ENCODE measurements around the gene CHMP5.
A peak's percentile ranks its signal among the peaks of the same experiment; 100 is the strongest.
"Not testable (repeated sequence)": the region's sequence is repeated elsewhere in the genome, so short reads cannot be mapped to it uniquely, and the experiment has no call there.

CHMP5 gene

DNA sequence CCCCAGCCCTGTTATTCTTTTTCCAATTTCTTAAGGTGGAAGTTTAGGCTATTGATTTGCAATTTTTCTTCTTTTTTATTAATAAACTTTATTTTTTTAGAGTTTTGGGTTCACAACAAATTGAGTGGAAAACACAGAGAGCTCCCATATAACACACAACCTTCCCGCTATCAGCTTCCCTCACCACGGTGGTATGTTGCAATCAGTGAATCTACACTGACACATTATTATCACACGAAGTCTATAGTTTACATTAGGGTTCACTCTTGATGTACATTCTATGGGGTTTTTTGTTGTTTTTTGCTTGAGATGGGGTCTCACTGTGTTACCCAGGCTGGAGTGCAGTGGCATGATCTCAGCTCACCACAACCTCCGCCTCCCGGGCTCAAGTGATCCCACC, 20.7 kb downstream of the CHMP5 start:
- no peak for DNase-seq

DNA sequence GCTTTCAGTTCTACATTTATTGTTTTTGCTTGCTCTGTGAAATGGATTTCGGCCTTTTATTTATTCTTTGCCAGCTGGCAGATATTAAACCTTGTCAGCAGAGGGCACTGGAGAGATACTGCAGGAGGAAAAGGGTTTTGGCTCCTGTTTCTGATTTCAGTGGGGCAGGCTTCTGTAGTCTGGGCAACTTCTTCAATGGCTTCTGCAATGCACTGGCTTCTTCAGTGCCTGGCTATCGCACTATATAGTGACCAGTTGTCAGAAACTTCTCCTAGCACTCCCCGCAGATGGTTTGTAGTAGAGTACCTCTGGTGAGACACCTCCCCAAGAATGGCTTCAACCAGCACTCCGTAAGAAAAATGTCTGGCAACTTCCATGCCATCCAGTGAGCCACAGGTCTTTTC, 22.2 kb downstream of the CHMP5 start:
- DNase-seq: peak; percentile 28

DNA sequence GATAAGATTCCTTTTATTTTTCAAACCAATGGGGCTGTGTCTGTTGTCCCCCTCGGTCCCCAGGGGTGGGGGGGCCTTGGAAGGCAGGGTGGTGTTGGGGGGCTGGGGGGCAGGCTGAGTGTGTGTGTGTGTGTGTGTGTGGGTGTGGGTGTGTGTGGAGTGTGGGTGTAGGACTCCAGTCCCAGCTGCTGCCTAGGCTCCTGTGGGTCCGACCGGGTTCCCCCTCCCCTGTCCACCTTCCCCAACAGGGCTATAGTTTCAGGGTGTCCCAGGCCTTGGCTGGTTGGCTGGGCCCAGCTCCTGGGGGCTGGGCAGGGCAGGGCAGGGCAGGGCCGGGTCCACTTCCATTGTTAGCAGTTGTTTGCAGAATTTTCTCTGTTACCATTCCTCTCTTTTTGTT, 23.4 kb downstream of the CHMP5 start:
- DNase-seq: no peak

DNA sequence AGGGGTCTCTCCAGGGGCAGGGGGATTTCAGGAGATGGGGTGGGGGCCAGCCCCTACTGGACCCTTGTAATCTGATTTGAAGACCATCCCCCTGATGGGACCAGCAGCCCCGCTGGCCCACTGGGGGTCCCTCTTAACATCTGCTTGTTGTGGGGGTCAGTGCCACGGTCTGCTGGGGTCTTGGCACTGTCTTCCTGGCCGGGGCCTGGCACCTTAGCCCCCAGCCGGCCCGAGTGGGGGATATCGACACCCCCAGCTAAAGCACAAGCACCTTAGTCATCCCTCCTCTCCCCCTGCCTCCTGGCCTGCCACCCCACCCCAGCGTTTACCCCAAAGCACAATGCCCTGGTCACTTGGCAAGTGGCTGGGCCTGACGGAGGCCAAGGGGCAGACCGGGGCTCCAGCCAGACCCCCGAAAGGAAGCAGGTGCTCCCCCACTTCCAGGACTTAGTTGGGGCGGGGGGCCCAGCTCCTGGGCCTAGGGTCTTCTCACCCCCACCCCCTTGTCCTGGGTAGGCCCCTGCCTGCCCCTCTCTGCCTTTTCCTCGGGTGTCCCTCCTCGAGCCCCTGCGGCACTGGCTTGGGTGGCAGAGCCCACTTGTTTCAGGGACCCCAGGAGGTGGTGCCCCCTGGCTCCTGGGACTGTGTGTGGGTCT, 24.1 kb downstream of the CHMP5 start:
- DNase-seq: no peak

DNA sequence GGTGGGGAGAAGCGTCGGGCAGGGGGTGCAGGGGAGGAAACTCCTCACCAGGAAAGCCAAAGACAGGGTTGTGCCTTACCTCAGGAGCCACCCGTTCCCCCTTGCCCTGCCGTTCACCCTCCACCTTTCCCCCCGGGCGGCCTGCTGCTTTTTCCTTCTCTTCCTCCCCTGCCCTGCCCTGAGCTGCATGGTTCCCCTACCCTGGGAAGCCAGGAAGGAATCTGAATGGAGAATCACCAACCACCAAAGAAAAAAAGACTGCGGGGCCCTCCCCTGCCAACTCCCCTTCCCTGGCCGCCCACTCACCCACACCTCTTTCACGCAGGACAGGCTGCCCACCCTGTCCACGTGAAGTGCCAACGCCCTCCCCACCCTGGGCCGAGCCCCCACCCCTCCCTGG, 24.6 kb downstream of the CHMP5 start:
- DNase-seq: no peak

DNA sequence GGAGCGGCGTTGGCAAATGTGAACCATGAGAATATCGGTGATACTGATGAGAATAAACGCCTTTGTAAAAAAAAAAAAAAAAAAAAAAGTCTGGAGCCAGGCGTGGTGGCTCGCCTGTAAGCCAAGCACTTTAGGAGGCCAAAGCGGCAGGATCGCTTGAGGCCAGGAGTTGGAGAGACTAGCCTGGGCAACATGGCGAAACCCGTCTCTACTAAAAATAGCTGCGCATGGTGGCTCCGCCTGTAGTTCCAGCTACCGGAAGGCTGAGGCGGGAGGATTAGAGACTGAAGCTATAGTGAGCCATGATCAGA, 25.0 kb downstream of the CHMP5 start:
- DNase-seq: no peak

DNA sequence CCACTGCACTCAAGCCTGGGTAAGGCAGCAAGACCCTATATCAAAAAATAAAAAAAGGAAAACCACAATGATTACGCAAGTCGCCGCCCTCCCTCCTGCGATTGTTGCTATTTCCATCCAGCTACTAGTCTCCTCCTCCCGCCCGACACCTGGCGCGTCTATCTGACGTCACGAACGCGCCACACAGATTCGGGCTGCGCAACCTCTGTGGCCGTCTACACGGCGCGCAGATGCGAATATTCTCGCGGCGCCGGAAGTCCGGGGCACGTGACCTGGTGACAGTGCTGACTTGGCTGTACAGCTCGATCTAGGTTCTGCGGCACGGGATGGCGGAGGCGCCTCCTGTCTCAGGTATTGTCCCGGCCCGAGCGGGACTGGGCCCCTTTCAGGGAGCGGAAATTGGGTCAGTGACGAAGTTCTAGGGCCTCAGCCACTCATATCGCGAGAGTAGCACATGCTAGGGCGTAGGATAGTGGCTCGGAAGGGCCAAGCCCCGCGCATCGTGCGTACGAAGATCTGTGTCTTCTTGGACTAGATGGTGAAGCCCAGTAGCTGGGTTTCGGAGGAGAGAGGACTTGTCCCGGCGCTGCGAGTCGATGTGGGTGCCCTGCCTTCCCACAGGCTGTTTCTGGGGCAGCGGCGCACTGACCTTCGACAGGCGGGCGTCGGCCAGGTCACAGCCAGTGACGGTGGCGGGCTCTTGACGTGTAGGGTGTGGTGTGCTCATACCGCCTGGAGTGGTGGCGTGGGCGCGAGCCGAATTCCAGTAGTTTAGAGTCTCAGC, 25.6 kb downstream of the CHMP5 start, which contains the start of gene NFX1:
NFX1 (plus strand) TSS at position 270 of the 784 bp plus-strand sequence; CDS start at position 327, 57 bp downstream.
- peak; percentile 98 for DNase-seq

DNA sequence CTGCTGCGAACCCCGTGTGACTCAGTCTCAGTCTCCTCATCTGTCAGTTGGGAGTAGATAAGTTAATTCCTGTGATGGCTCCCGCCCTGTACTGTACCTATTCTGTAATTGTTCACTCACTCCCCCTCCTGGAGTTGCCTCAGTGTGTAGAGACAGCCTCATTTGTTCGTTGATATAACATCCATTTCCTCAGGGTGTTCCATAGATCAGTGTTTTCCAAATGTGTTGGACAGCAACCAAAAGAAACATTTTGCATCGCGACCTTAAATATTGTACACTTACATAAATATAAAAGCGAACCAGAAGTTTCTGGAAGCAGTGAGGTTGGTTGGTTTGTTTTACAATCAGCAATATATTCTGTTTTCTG, 26.2 kb downstream of the CHMP5 start:
- no peak for DNase-seq

DNA sequence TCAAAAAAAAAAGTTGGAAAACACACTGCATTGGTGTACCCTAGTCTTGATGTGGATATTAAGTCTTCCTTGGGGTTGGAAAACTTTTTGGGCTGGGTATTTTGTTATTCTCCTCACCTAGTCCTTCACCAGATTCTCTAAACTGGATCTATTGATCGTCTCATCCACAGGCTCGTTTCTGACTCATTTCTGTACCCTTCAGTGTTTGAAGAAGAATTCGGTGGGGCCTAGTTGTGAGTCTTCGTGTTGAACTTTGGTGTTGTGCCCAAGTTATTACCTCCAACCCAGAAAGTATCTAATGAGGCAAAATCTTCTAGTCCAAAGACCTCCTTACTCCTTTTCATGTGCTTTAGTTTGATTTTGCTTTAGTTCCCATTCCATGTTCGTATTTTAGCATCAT, 27.1 kb downstream of the CHMP5 start:
- no peak for DNase-seq

DNA sequence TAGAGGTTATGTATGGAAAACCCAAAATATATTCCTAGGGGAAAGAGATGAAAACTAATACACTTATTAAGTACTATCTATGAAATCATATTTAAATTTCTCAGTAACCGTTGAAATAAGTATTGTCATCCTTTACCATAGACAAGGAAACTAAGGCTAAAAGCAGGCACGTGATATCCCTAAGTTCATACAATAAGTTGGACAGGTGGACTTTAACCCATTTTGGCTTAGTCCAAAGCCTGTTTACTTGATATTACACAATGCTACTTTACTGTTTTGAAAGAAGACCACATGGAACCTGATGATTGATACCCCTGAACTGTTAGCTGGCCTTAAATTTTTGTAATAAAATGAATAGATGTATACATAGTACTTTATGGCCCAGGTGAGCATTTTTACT, 28.9 kb downstream of the CHMP5 start:
- DNase-seq: no peak

DNA sequence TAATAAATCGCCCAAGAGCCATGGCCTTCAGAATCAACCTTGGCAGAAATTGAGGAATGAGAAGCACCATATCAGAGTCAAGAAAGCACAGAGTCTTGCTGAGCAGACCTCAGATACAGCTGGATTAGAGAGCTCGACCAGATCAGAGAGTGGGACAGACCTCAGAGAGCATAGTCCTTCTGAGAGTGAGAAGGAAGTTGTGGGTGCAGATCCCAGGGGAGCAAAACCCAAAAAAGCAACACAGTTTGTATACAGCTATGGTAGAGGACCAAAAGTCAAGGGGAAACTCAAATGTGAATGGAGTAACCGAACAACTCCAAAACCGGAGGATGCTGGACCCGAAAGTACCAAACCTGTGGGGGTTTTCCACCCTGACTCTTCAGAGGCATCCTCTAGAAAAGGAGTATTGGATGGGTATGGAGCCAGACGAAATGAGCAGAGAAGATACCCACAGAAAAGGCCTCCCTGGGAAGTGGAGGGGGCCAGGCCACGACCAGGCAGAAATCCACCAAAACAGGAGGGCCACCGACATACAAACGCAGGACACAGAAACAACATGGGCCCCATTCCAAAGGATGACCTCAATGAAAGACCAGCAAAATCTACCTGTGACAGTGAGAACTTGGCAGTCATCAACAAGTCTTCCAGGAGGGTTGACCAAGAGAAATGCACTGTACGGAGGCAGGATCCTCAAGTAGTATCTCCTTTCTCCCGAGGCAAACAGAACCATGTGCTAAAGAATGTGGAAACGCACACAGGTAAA, 30.0 kb downstream of the CHMP5 start:
- DNase-seq: no peak

DNA sequence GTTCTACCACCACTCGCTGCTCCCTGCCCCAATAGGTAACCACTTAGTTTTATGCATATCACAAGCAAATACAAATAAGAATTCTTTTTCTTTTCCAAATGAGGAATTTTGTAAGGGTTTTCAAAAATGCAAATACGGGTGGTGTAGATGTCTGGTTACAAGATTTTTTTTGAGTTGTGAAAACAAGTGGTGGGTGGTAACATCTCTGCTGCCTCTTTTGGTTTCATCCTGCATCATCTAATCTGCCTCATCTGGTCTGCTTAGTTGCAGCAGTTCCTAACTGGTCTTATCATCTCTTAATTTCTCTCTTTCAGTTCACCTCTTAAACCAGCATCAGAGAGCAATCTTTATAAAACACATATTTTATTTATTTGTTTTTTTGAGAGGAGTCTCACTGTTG, 30.7 kb downstream of the CHMP5 start:
- DNase-seq: no peak

DNA sequence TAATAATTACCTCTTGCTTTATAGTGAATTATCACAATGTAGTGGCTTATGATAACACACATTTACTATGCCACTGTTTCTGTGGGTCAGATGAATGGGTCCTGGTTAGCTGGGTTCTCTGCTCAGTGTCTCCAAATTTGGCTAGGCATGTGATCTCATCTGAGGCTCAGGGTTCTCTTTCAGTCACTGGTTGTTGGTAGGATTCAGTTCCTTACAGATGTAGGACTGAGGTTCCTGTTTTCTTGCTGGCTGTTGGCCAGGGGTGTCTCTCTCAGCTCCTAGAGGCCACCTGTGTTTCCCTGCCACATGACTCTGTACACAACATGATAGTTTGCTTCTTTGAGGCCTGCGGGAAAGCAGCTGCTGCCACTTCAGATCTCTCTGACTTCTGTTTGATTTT, 32.6 kb downstream of the CHMP5 start:
- DNase-seq: no peak

DNA sequence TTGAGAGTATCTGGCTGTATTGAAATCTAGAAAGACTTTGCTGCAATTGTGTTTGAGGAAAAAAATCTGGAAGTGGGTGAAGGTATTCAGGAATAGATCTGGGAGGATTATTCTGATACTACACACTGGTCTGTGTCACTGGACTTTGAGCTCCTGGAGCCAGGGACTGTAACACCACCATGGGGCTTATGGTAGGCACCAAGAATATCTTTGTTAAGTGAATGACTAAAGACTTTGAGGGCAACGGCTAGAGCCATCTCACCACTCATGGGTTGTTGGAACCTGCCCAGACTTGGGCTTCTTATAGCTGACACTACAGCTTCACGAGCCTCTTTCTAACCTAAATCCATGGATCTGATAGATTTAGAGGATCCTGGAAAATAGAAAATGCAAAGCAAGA, 35.7 kb downstream of the CHMP5 start:
- DNase-seq: no peak

DNA sequence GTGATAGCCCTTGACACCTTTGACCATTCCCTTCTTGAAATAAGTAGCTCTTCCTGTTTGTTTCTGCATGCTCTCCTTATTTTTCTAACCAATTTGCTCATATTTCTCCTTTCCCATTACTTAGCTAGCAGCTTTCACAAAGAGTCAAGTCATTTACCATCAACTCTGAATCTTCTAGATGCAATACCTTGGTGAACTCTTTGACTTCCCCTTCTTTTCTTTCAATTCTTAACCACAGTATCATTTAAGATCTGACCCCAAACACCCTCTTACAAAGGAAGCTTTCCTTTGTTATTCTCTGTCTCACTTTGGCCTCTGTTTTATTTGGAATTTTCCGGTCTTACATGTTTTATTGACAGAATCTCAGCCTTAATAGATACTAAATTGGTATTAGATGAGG, 39.5 kb downstream of the CHMP5 start:
- DNase-seq: no peak

DNA sequence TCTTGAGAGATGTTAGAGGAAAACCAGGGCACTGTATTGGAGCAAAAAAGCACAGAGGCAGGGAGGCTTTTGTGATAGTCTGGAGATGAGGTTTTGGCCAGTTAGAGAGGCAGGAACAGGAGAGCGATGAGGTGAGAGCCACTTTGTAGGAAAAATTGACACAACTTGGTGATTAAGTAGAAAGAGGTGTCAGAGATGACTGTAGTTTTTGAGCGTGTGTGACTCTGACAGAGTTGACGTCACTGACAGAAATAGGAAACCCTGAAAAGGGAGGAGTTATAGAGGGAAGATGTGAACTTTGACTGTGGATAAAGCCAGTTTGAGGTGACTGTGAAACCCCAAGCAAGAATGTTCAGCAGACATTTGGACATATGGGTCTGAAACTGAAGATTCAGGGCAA, 41.2 kb downstream of the CHMP5 start:
- no peak for DNase-seq

DNA sequence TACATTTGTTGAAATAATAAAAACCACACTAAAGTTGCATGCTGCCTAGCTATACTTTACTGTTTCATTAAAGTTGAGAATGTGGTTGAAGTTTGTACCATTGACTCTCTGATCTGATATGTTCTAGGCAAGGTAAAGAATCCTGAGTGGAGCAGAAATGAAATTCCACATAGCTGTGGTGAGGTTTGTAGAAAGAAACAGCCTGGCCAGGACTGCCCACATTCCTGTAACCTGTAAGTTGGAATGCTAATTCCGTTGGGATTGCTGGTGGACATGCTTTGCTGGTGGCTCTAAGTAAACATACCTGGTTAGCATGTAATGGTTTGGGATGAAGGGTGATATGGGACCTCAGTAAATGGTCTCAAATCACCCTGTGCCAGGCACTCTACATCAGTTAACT, 42.2 kb downstream of the CHMP5 start:
- no peak for DNase-seq

DNA sequence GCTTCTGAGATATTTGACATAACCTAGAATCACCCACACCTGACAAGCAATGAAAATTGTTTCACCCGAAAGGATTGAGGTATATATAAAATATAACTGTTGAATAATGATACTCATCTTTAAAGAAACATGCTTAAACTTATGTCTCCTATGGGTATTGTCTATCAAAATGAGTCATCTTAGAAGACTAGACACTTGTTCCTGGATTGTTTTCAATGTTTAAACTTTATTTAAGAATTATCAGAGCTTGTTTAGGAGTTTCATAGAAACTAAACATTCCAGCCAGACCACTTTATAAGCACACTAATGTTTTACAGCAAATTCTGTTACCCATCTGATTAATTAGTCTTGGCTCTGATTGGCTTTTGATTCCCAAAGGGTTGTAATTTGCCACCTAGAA, 45.1 kb downstream of the CHMP5 start:
- no peak for DNase-seq

DNA sequence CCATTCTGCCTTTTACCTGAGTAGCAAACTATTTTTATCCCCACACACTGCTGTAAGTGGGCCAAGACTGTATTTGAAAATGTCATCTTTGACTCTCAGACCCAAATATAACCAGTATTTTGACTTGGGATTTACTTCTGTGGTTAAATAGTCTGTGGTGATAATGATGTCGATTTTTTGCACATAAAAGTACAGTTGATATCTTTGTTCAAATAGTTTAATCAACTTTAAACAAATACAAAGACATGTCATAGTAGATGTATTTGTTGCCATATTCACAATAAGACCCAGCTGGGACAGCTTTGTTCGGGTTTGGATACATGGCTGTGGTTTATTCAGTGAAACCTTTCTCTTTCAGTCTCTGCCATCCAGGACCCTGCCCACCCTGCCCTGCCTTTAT, 45.9 kb downstream of the CHMP5 start:
- no peak for DNase-seq

DNA sequence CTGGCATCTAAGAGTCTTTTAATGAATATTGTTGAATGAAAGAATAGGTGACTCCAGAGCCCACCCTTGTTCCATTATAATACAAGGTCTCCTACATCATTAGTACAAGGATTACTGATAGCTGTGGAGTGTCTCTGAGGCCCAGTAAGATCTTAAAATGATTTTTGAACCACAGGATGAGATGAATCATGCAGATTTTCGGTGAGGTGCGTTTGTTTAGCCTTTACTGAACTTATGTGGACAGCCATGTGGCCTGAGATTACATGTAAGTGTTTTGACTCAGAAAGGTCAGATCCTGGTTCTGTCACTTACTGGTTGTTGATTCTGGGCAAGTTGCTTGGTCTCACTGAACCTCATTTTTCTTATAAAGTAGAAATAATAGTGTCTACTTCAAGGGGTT, 47.1 kb downstream of the CHMP5 start:
- DNase-seq: no peak

DNA sequence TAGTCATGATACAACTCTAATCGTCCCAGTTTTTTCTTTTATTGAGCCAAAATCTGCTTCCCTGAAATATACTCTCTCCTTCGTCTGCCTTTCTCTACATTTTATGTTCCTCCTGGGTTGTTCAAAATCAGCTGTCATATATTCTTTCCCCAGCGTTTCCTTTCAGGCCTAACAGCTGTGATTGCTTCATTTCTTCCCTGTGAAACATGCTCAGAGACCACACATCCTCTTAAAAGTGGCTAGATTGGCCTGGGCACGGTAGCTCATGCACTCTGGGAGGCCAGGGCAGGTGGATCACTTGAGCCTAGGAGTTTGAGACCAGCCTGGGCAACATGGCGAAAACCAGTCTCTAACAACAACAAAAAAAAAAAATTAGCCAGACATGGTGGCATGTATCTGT, 50.5 kb downstream of the CHMP5 start:
- DNase-seq: no peak

DNA sequence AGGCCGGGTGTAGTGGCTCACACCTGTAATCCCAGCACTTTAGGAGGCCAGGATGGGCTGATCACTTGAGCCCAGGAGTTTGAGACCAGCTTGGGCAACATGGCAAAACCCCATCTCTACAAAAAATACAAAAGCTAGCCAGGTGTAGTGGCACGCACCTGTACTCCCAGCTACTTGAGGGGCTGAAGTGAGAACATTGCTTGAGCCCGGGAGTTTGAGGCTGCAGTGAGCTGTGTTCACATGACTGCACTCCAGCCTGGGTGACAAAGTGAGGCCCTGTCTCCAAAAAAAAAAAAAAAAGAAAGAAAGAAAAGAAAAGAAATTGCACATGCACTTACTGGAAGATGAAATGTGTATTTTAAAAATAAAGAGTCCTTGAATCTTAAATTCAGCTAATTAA, 52.3 kb downstream of the CHMP5 start:
- DNase-seq: not testable (repeated sequence)

DNA sequence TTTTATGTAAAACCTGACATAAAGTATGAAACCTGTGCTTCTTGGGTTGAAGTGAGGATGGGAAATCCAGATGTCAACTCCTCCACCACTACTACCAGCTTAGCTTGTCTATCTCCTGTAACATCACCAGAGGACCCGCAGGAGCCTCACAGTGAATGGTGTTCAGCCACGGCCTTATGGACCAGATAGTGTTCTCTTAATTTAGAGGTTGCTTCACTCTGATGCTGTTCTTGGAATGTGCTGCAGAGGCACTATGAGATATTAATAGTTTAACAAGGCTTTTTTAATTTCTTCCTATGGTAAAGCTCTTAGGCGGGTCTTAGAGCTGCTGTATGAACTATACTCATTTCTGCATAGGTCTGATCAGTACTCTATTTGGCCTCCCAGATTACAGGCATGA, 53.4 kb downstream of the CHMP5 start:
- no peak for DNase-seq

DNA sequence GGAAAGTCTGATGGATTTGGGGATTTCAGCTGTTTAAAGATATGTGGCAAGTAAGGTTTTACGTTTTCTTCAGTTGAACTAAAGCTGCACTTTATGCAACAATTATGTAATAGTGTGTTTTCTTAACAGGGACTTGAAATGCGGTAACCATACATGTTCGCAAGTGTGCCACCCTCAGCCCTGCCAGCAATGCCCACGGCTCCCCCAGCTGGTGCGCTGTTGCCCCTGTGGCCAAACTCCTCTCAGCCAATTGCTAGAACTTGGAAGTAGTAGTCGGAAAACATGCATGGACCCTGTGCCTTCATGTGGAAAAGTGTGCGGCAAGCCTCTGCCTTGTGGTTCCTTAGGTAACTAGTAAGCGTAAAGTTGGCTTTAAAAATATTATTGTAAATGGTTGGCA, 53.9 kb downstream of the CHMP5 start:
- DNase-seq: no peak

DNA sequence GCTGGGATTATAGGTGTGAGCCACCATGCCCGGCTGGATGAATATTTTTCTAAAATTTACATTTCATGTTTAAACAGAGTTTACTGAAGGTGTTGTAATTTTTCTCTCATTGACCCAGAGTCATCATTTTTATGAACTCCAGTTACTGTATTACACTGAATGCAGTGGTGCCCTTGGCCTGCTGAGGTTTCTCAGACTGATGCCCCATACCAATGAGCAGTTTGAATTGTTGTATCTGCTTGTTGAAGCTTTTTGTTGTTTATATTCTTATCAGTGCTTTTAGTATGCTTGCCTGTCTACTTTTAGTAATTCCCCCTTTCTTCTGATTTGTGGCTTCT, 55.4 kb downstream of the CHMP5 start:
- DNase-seq: no peak

All from NCI-H1092 (cell line).